ENCODE data around the gene CADPS2.

The CADPS2 gene

DNA sequence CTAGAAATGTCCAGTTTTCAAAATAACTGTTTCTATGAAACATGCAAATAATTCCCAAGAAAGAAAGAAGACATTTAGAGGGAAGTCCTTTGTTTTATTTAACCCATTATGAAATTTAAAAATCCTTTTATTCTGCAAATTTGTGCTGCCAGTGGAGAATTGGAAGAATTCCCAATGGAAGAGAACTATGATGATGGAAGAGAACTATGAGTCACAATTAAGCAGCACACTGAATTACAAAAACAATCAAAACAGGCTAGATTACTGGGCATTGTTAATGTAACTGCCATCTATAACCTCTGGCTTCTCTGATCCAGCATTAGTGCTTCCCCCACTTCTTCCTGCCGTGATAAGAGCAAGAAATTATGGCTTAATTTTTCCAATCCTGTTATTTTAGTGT, 455.6 kb downstream of the CADPS2 start:
- DNase-seq: no peak

DNA sequence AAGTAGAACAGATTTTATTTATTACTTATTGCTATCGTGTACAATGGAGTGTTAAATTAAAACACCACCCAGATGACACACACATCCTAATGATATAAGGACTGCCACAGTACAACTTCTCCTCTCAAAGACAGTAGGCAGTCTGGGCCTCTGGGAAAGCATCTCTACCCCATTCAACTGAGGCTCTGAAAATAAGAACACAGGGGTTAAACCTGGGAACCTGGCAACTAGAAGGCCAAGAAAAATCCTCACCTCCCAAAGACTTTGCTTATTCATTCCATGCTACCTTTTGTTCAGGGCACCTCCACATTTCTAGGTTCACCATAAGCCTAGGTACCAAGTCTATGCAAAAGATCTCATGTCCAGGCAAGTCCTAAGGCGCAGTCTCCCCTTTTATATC, 456.3 kb downstream of the CADPS2 start:
- DNase-seq: no peak

GRCh38 chr7:122425731-122426130, 460.5 kb downstream of the CADPS2 start:
- no peak for DNase-seq

GRCh38 chr7:122423591-122423990, 462.7 kb downstream of the CADPS2 start:
- no peak for DNase-seq

DNA sequence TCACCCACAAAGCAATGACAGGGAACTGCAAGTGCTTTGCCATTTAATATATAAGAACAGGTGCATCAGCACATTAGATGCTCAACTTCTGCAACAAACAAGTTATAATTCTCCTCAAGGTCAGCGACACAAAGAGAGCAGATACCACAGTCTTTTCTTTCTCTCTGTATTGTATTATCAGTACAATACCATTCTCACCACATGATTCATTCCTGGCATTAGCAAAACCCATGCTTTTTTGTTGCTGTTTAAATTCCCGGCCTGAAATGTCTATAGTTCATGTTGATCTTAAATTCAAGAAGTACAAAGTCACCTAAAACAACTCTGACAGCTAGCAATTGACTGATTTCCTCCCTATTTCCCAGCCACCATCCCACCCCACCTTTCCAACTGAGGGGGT, 469.9 kb downstream of the CADPS2 start:
- DNase-seq: no peak

DNA sequence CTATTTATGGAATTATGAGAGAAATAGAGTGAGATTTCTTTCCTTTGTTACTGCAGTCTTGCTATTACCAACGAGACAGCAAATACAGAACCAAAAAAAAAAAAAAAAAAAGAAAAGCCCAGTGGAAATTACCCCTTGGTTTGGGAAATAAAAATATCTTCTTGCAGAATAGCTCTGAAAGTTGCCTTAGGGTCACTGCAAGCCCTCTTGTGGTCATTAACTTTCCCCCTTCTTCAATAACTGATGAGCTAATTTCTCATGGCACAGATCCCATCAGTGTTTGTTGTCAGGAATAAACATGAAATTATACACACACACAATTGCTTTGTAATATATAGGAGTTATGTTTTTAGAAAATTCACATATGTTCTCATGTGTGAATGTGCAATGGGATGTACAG, 470.8 kb downstream of the CADPS2 start:
- DNase-seq: no peak

DNA sequence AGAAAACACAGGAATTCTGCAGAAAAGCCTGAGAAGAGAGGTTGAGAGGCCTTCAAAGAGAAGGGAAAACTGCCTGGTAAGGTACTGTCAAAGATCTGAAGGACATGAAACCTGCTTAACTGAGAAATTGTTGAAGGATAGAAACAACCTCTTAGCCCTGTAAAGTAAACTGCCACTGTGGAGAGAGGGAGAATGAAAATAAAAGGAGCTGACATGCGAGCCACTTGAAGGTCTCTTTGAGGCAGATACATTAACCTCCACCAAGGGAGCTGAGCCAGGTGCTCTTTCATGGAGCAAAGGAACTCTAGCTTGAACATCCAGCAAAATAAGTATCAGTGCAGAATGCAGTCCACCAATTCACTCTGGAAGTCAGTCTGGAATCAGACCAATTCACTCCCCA, 472.9 kb downstream of the CADPS2 start:
- no peak for DNase-seq

DNA sequence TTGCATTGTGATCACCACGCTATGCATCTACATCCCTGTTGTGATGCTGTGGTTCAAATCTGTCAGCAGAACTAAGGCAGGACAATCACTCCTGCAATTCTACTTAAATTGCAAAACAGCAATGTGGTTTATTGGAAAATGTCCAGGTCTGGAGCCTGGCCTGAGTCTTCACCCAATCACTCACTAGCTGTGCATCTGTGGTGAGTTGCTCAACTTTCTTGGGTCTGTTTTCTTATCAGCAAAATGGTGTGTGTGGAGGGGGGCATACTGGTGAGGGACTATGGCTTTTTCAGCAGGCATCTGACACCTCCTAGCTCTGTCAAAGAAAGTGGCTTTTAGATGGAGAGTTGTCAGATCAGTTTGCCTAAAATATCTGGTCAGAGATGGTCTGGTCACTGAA, 473.4 kb downstream of the CADPS2 start:
- no peak for DNase-seq

DNA sequence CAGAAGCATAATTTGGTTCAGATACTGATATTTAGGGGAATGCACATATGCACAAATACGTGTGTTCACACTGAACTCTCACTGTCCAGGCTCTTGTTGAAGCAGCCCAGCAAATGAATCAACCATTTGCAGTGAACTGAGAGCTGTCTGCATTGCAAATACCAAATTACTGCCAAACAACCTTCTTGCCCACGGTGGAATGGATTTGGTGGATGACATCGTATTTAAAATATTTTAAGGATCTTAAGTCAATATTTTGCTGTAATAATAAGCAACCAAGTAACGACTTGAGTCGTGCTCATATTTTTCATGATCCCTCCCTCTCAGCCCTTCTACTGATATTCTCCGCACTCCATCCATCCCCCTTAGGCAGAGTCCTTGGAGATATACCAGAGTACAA, 473.8 kb downstream of the CADPS2 start:
- no peak for DNase-seq

- DNase-seq: no peak
These were observed 479.1 kb downstream of the CADPS2 start for GRCh38 chr7:122407195-122407594.

DNA sequence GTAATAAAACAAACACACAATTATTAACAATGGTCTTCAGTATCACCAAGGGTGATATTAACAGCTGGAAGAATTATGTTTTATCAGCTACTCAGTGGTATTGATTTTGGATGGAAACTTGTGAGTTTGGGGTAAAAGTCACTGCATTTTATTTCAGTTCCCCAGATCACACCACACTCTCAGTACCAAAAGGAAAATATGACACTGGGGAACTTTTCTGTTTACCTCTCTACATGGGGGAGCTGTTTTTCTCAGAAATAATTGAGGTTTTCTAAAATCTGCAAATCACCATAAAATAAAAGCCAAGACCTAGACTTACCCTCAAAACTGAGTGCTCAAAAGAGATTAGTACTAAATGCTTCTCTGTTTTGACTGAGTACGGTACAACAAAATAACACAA, 483.1 kb downstream of the CADPS2 start:
- DNase-seq: no peak

DNA sequence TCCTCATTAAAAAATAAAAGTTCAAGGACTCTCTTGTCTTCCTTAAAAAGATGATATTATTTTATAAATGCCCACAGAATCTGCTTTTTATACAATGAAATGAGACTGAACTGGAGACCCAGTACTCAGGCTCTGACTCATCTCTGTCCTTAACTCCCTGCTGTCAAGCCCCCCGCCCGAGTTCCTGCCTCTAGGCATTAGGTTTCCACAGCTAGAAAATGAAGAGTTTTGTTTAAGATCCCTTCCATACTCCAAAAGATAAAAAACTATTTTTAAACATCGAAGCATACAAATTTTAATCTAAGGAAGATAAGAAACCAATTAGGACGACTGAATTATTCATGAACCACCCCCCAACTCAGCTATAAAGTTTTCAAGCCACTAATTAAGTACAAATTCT, 484.0 kb downstream of the CADPS2 start:
- no peak for DNase-seq

- DNase-seq: no peak
These were observed 488.9 kb downstream of the CADPS2 start for GRCh38 chr7:122397381-122397780.

GRCh38 chr7:122394512-122394911, 491.7 kb downstream of the CADPS2 start:
- DNase-seq: no peak

DNA sequence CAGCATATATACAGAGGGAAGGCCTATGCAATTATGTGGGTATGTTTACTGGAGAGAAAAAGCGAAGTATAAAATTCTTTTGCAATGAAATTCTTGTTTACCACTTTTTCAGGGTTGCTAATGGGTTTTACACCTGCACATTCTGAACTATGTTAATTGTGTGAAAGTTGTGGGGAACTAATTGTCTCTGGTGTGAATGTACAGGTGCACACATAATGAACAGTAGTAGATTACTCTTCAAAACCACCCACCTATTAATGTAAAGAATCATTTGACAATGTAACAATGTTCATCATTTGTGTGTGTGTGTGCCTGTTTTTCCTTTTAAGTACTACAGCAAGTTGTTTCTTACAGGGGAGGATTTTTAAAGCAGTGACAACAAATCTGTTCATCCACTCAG, 501.7 kb downstream of the CADPS2 start:
- no peak for DNase-seq

DNA sequence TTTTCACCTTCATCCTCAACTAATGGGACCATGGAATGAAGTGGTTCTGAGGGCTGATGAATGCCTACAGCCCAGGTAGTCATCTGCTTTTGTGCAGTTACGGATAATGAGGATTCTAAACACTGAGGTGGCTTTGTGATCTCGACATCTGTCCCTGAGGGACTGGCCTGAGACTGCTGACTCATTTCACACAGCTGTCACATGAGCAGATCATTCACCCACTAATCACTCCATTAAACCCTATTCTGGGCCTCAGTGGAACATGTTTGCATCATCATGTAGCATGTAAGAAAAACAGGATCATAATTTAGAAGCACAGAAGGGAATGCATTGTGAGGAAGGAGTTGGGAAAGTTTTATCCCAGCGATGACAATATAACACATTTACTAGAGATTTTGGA, 502.3 kb downstream of the CADPS2 start:
- no peak for DNase-seq

- no peak for DNase-seq
These were observed 505.3 kb downstream of the CADPS2 start for GRCh38 chr7:122380992-122381391.

DNA sequence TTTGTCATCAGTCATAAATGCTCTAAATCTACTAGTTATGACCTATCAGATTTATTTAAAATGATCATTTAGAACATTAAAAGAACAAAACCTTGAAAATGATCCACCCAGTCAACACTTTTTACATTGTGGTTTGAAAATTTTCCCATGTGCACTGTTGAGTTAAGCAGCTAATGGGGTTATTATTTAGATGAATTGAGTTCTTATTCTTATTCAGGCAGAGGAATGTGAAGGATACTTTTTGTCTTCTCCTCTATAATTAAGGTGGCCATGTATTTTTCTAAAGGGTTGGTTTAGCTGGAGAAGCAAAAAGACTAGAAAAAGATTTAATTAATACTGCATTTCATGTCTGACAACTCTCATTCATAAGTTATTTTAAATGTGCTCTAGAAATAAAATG, 506.8 kb downstream of the CADPS2 start:
- DNase-seq: no peak

DNA sequence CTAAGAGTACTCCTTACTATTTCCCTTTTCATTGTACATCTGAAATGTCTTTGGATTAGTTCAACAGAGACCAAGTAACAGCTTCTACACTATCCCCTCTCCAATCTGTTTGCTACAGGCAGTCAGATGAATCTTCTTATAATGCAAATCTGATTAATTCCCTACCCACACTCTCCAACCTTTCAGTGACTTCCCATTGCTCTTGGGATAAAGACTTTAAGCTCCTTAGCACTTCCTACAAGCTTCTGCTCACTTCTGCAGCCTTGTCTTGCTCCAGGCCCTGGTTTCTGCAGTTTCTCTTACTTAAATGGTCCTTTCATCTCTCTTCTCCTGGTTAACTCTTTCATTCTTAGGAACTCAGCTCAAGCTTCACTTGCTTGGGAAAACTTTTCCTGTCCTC, 516.5 kb downstream of the CADPS2 start:
- DNase-seq: no peak

DNA sequence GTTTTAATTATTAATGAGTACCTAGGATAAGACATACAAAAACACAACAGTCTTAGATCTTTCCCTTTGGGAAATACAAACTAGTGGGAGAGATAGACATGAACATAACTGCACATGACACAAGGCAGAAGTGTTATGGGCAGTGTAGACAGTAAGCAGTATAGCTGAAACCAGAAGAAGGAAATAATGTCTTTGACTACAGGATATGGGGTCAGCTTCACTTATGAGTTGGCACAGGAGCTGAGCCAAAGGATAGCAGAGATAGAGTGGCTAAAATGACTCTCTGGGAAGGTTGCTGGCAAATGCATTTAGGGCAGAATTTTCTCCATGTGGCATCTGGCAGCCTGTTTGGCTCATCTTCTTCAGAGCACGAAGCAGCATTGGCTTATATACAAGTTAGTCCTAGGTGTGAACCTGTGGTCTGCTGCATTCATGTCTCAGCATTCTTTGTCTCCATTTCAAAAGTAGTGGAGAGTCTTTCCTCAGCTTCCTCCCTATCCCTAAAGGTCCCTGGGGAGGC, 521.4 kb downstream of the CADPS2 start:
- no peak for DNase-seq

DNA sequence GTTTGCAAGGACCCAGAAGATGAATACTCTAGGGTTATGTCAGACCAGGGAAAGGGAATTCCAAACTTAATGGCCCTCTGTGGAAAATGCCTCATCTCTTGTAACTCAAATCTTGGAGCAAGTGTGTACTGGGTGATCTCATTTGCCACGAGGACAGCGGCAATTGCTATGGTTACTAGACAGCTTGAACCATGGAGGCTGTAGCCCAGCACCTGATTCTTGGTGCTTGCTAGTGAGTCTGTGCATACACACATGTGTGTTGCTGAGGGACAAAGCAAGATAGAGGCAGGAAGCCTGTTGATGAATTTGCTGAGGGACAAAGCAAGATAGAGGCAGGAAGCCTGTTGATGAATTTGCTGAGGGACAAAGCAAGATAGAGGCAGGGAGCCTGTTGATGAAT, 523.1 kb downstream of the CADPS2 start:
- DNase-seq: no peak

GRCh38 chr7:122362473-122362872, 523.8 kb downstream of the CADPS2 start:
- DNase-seq: no peak

DNA sequence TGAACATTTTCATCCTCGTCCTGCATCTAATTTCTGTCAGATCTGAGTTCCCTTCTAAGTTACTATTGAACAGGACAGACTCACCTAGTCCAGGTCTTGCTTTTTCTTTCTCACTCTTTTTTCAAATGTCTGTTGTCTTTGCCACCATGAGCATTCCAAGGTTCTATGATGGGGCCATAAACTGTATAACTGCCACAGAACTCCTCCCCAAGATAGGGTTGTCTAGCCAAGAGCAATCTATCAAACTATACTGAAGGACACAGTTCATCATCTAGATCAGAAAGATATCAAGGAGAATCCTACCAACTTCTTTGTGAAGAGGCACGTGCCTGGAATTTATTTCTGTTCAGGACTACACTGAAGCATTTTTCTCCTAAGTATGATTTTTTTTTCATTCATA, 531.6 kb downstream of the CADPS2 start:
- DNase-seq: no peak

DNA sequence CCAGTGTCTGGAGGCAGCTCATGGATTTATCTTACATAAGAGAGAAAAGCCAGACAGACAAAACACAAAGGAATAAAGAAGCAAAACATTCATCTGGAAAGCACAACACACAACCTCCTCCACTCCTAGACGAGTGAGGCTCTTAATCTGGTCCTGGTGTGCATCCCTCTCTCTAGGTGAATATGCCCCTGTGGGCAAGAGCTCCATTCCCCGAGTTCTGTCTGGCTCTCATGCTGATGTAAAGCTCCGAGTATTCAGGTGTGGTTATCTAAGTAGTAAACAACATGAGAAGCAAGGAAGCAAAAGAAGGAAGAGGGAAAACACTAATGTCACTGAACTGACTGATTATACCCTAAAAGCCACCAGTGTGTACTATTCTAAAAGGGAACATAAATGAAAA, 533.8 kb downstream of the CADPS2 start:
- no peak for DNase-seq

DNA sequence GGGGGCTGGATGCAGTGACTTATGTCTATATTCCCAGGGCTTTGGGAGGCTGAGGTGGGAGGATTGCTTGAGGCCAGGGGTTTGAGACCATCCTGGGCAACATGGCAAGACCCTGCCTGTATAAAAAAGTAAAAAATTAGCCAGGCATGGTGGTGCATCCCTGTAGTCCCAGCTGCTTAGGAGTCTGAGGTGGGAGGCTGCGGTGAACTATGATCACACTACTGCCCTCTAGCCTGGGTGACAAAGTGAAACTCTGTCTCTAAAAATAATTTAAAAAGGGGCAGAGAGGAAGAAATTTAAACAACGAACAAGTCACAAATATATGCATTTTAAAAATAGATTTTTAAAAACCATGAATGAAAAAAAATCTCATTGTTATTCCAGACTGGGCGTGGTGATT, 535.6 kb downstream of the CADPS2 start:
- DNase-seq: no peak

DNA sequence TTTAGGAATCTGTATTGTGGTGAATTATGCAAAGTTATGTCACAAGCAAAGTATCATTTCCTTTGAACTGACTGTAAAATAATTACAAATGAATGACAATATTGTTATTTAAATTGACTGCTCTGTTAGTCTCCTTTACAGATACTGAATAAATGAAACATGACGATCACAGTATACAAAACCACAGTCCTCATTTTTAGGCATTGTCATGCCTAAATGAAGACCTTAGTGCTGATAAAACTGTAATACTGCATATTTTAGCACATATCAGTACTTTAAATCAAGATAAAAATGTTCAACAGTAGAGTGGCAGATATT, 542.0 kb downstream of the CADPS2 start:
- DNase-seq: no peak

Data from CD4-positive, alpha-beta T cell treated with Interleukin-12 subunit alpha and Interleukin-12 subunit beta, for 1 hour (primary cell).